ENCODE results near the gene CASP7. TPM values are rescaled to one million over a fixed set of nuclear protein-coding genes. Genes with fewer than 3 reads are reported as not detected.
A peak's percentile ranks its signal among the peaks of the same experiment; 100 is the strongest.

The CASP7 gene
- total RNA-seq, 1 donor from 2014 or later: 44.9 TPM

DNA sequence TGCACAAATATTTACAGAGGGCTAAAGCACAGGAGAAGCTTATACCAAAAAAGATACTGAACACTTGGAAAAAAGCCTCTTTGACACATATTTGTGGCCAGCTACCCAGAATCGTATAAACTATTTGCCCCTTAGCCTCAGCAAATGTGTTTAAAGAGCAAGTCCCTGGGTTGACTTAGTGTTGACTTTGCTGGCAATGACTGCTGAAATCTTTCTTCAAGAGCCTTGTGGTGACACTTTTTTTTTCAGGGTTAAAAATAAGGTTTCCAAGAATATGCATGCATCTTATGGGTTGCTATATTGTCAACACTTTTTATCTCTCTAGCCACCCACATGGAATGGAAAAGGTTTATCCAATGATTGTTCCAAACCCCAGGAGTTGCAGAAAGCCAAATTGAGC is 56.9 kb downstream of the CASP7 start:
- Histone ChIP-seq H2AFZ (ENCODE audit: low read depth, low read length) (no peak overlapping the region), H4K20me1 (ENCODE audit: insufficient read depth, low read length) (no peaks in the 10 kb centered on the region), H3K27me3 (ENCODE audit: insufficient read depth, low read length) (peaks cover 2% of the 10 kb centered on the region), H3K79me2 (ENCODE audit: insufficient read depth, low read length) (no peaks in the 10 kb centered on the region), H3K4me2 (ENCODE audit: low read length) (no peak overlapping the region), H3K9me3 (ENCODE audit: insufficient read depth, low read depth, low read length) (no peaks in the 10 kb centered on the region), H3K4me1 (ENCODE audit: insufficient read depth, low read length) (no peaks in the 10 kb centered on the region), H3K36me3 (ENCODE audit: insufficient read depth, low read length) (no peaks in the 10 kb centered on the region), H3K4me3 (ENCODE audit: insufficient read depth, low read depth, low read length) (no peak overlapping the region), H3K9ac (ENCODE audit: low read length) (no peak overlapping the region), H3K27ac (ENCODE audit: low read depth, low read length) (no peak overlapping the region)
- Mint-ChIP-seq H3K36me3 (ENCODE audit: low read depth, unreplicated experiment) (peaks cover 4% of the 10 kb centered on the region), H3K4me1 (ENCODE audit: low read depth, unreplicated experiment) (peaks cover 5% of the 10 kb centered on the region), H3K4me3 (ENCODE audit: unreplicated experiment) (no peak overlapping the region), H3K27me3 (ENCODE audit: low read depth, unreplicated experiment) (peaks cover 11% of the 10 kb centered on the region), H3K27ac (ENCODE audit: unreplicated experiment) (no peak overlapping the region), H3K9me3 (ENCODE audit: unreplicated experiment) (peaks cover 2% of the 10 kb centered on the region)
- no peak for FAIRE-seq
- peak; percentile 78 for DNase-seq (ENCODE audit: low read depth)
- TF ChIP-seq, protein P1, sequence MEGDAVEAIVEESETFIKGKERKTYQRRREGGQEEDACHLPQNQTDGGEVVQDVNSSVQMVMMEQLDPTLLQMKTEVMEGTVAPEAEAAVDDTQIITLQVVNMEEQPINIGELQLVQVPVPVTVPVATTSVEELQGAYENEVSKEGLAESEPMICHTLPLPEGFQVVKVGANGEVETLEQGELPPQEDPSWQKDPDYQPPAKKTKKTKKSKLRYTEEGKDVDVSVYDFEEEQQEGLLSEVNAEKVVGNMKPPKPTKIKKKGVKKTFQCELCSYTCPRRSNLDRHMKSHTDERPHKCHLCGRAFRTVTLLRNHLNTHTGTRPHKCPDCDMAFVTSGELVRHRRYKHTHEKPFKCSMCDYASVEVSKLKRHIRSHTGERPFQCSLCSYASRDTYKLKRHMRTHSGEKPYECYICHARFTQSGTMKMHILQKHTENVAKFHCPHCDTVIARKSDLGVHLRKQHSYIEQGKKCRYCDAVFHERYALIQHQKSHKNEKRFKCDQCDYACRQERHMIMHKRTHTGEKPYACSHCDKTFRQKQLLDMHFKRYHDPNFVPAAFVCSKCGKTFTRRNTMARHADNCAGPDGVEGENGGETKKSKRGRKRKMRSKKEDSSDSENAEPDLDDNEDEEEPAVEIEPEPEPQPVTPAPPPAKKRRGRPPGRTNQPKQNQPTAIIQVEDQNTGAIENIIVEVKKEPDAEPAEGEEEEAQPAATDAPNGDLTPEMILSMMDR (IDR thresholded peaks at IDR 0.05; ENCODE audit: insufficient read depth, low read depth, low read length): no peak
- TF ChIP-seq EZH2 (IDR thresholded peaks at IDR 0.05; ENCODE audit: insufficient read depth, low read length): no peak

DNA sequence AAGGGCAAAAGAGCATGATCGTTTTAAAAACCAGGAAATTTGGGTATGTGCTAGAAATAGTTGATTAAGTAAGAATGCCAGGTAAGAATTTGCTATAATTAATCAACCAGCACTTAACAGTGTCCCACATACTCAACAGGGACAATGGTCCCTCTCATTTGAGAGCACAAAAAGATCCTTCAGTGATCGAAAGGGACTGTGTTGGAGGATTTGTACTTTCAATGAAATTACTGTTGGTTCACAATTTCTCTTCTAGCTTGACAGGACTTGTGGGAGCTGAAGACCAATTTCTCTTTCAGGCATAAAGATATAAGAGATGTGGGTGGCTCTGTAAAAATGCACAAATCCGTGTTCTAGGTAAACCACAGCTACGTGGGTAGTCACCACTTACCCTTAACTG is 59.3 kb downstream of the CASP7 start:
- Mint-ChIP-seq H3K27me3 (ENCODE audit: low read depth, unreplicated experiment) (peaks cover 16% of the 10 kb centered on the region), H3K36me3 (ENCODE audit: low read depth, unreplicated experiment) (no peaks in the 10 kb centered on the region), H3K27ac (ENCODE audit: unreplicated experiment) (no peak overlapping the region), H3K9me3 (ENCODE audit: unreplicated experiment) (peaks cover 6% of the 10 kb centered on the region), H3K4me3 (ENCODE audit: unreplicated experiment) (no peak overlapping the region), H3K4me1 (ENCODE audit: low read depth, unreplicated experiment) (peaks cover 5% of the 10 kb centered on the region)
- Histone ChIP-seq H3K27ac (ENCODE audit: low read depth, low read length) (no peak overlapping the region), H3K4me2 (ENCODE audit: low read length) (no peak overlapping the region), H3K27me3 (ENCODE audit: insufficient read depth, low read length) (peaks cover 2% of the 10 kb centered on the region), H3K4me3 (ENCODE audit: insufficient read depth, low read depth, low read length) (no peak overlapping the region), H4K20me1 (ENCODE audit: insufficient read depth, low read length) (no peaks in the 10 kb centered on the region), H3K79me2 (ENCODE audit: insufficient read depth, low read length) (no peaks in the 10 kb centered on the region), H2AFZ (ENCODE audit: low read depth, low read length) (no peak overlapping the region), H3K4me1 (ENCODE audit: insufficient read depth, low read length) (no peaks in the 10 kb centered on the region), H3K36me3 (ENCODE audit: insufficient read depth, low read length) (no peaks in the 10 kb centered on the region), H3K9me3 (ENCODE audit: insufficient read depth, low read depth, low read length) (no peaks in the 10 kb centered on the region), H3K9ac (ENCODE audit: low read length) (no peak overlapping the region)
- FAIRE-seq (no peak), DNase-seq (ENCODE audit: low read depth) (no peak)
- TF ChIP-seq, protein P1 (IDR thresholded peaks at IDR 0.05; ENCODE audit: insufficient read depth, low read depth, low read length): no peak
- no peak for TF ChIP-seq EZH2 (IDR thresholded peaks at IDR 0.05; ENCODE audit: insufficient read depth, low read length)

DNA sequence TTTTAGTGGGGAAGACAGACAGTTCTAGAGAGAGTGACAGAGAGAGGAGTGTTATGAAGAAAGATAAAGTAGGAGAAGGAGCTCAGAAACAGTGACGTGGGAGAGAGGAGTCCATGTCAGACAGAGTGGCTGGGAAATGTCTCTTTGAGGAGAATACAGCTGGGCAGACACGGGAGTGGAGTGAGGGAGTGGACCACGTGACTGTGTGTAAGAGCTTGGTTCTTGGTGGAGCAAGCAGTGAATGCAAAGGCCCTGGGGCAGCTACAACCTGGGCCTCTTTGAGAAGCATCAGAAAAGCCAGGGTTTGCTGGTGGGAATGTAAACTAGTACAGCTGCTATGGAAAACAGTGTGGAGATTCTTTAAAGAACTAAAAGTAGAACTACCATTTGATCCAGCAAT is 59.9 kb downstream of the CASP7 start:
- H3K9ac ChIP-seq (ENCODE audit: low read length): no peak overlapping the region
- no peaks in the 10 kb centered on the region for H3K79me2 ChIP-seq (ENCODE audit: insufficient read depth, low read length)
- no peak overlapping the region for H3K27ac Mint-ChIP-seq (ENCODE audit: unreplicated experiment)
- peaks cover 7% of the 10 kb centered on the region for H3K9me3 Mint-ChIP-seq (ENCODE audit: unreplicated experiment)
- H3K9me3 ChIP-seq (ENCODE audit: insufficient read depth, low read depth, low read length): no peaks in the 10 kb centered on the region
- H3K4me1 ChIP-seq (ENCODE audit: insufficient read depth, low read length): no peaks in the 10 kb centered on the region
- no peaks in the 10 kb centered on the region for H4K20me1 ChIP-seq (ENCODE audit: insufficient read depth, low read length)
- DNase-seq (ENCODE audit: low read depth) (no peak), FAIRE-seq (no peak)
- H3K36me3 Mint-ChIP-seq (ENCODE audit: low read depth, unreplicated experiment): no peaks in the 10 kb centered on the region
- no peak overlapping the region for H3K4me3 ChIP-seq (ENCODE audit: insufficient read depth, low read depth, low read length)
- H3K27ac ChIP-seq (ENCODE audit: low read depth, low read length): no peak overlapping the region
- peaks cover 2% of the 10 kb centered on the region for H3K27me3 ChIP-seq (ENCODE audit: insufficient read depth, low read length)
- H3K4me2 ChIP-seq (ENCODE audit: low read length): no peak overlapping the region
- TF ChIP-seq, protein P1 (IDR thresholded peaks at IDR 0.05; ENCODE audit: insufficient read depth, low read depth, low read length): no peak
- no peak for TF ChIP-seq EZH2 (IDR thresholded peaks at IDR 0.05; ENCODE audit: insufficient read depth, low read length)
- no peak overlapping the region for H2AFZ ChIP-seq (ENCODE audit: low read depth, low read length)
- peaks cover 5% of the 10 kb centered on the region for H3K4me1 Mint-ChIP-seq (ENCODE audit: low read depth, unreplicated experiment)
- no peaks in the 10 kb centered on the region for H3K36me3 ChIP-seq (ENCODE audit: insufficient read depth, low read length)
- peaks cover 18% of the 10 kb centered on the region for H3K27me3 Mint-ChIP-seq (ENCODE audit: low read depth, unreplicated experiment)
- H3K4me3 Mint-ChIP-seq (ENCODE audit: unreplicated experiment): no peak overlapping the region
